Activated CD4-positive, alpha-beta T cell treated with anti-CD3 and anti-CD28 coated beads for 36 hours (primary cell): ENCODE data around the gene PLK1. TPM values are rescaled to one million over a fixed set of nuclear protein-coding genes. Genes with fewer than 3 reads are reported as not detected.

Experiments
- ATAC-seq: fragments of 200-7000 bp; cut with Tn5 transposase; one replicate; pipeline ENCODE4 v1.10.0; 2021; ENCODE audit warnings: mild to moderate bottlenecking, moderate library complexity
- CTCF ChIA-PET: fragments of 350-600 bp; sonication (Branson Sonifier 250); formaldehyde crosslinking; loops from one replicate; lab custom pipeline; 2021; ENCODE audit warnings: antibody characterized with exemption; lab: Charles Lee
- POLR2A ChIA-PET: fragments of 350-600 bp; sonication (Branson Sonifier 250); formaldehyde crosslinking; loops from one replicate; lab custom pipeline; 2021; ENCODE audit warnings: antibody characterized with exemption, inconsistent platforms; lab: Charles Lee
- DNase-seq: peaks from one replicate; pipeline ENCODE4 v3.0.0-alpha.2; 2020
- H3K27ac Mint-ChIP-seq: one replicate; pipeline ENCODE4 v1.8.0; 2021; ENCODE audit warnings: mixed read lengths
- H3K27me3 Mint-ChIP-seq: one replicate; pipeline ENCODE4 v1.8.0; 2021; ENCODE audit warnings: mixed read lengths
- H3K36me3 Mint-ChIP-seq: one replicate; pipeline ENCODE4 v1.8.0; 2021; ENCODE audit warnings: low read depth, mixed read lengths
- H3K4me1 Mint-ChIP-seq: one replicate; pipeline ENCODE4 v1.8.0; 2021; ENCODE audit warnings: mixed read lengths
- H3K4me3 Mint-ChIP-seq: one replicate; pipeline ENCODE4 v1.8.0; 2021; ENCODE audit warnings: mild to moderate bottlenecking, moderate library complexity, mixed read lengths
- H3K9me3 Mint-ChIP-seq: one replicate; pipeline ENCODE4 v1.8.0; 2021; ENCODE audit warnings: low read depth, mixed read lengths
- intact Hi-C, 2 experiments: fragments of 100-400 bp; cut with DNase I in 1 of 2; cut with micrococcal nuclease in 1 of 2; formaldehyde crosslinking; loops; one replicate each; pipeline versions ENCODE4 v1.14.2 to v1.15.1; 2022 to 2024; cut with DNase I, micrococcal nuclease
- total RNA-seq, 2 experiments: library from RNA; stranded (reverse); gene quantifications; one replicate each; pipeline ENCODE4 v1.2.3, GENCODE V29; 2021

PLK1 gene
- total RNA-seq, 2 experiments from 2014 or later = 91.4 to 120 TPM

DNA sequence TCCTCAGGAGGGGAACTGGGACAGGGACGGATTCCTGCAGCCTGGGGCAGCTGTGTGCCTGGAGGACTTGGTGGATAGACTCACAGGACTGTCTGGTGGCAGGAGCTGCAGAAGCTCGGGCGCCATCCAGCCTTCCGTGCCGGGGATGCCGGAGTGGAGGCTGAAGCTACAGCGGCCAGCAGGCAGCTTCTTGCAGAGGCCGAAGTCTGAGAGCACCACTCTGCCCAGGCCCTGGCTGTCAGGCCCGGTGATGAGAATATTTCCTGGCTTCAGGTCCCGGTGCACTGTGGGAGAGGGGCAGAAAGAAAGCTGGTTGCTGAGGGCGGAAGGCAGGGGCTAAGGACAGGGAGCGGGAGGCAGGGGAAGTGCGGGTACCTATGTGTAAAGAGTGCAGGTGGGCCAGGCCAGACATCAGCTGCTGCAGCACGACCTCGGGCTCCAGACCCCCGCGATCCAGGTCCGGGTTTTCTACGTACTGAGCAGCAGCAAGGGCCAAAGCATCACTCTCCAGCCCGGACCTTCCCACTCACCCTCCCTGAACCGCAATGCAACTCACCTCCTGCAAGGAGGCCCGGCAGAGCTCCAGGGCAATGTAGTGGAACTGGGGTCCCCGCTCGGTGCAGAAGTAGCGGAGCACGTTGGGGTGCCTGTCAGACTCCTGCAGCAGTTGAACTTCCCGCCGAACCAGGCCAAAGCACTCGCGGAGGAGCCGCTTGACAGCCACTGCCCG, 16.1 kb downstream of the PLK1 start:
- Mint-ChIP-seq H3K36me3 (peaks cover 5% of the 10 kb centered on the region), H3K4me3 (no peak overlapping the region), H3K4me1 (peaks cover 7% of the 10 kb centered on the region), H3K9me3 (no peaks in the 10 kb centered on the region), H3K27me3 (no peaks in the 10 kb centered on the region), H3K27ac (no peak overlapping the region)
- intact Hi-C loops = no loop called here
- POLR2A ChIA-PET = interaction anchor here (0.7 kb wide), 1 partner anchor 494 kb away, joined by 3 read pairs; no protein-coding TSS in a partner anchor
- ATAC-seq (peak; percentile 30), DNase-seq (peak; percentile 12)
- CTCF ChIA-PET = interaction anchor here (1.0 to 1.7 kb wide), 2 partner anchors 17 to 19 kb away, joined by 3 to 4 read pairs; no protein-coding TSS in a partner anchor

- Mint-ChIP-seq H3K9me3 (no peaks in the 10 kb centered on the region), H3K27ac (no peak overlapping the region), H3K4me1 (peaks cover 7% of the 10 kb centered on the region), H3K4me3 (no peak overlapping the region), H3K27me3 (no peaks in the 10 kb centered on the region), H3K36me3 (no peaks in the 10 kb centered on the region)
- ATAC-seq (no peak), DNase-seq (no peak)
- intact Hi-C loops = no loop called here
- CTCF ChIA-PET = no interaction called here
- POLR2A ChIA-PET = no interaction called here
Observed at GRCh38 chr16:23695756-23696155, 17.1 kb downstream of the PLK1 start.

- Mint-ChIP-seq H3K36me3 (no peaks in the 10 kb centered on the region), H3K4me3 (no peak overlapping the region), H3K9me3 (peaks cover 3% of the 10 kb centered on the region), H3K27me3 (peaks cover 3% of the 10 kb centered on the region), H3K27ac (no peak overlapping the region), H3K4me1 (peaks cover 7% of the 10 kb centered on the region)
- ChIA-PET CTCF (interaction anchor here (0.7 to 1.0 kb wide), 2 partner anchors 338 to 1151 kb away, joined by 3 to 4 read pairs; no protein-coding TSS in a partner anchor), POLR2A (no interaction called here)
- intact Hi-C loops = no loop called here
- ATAC-seq (peak; percentile 49), DNase-seq (no peak)
Observed at GRCh38 chr16:23699100-23699499, 20.4 kb downstream of the PLK1 start.

DNA sequence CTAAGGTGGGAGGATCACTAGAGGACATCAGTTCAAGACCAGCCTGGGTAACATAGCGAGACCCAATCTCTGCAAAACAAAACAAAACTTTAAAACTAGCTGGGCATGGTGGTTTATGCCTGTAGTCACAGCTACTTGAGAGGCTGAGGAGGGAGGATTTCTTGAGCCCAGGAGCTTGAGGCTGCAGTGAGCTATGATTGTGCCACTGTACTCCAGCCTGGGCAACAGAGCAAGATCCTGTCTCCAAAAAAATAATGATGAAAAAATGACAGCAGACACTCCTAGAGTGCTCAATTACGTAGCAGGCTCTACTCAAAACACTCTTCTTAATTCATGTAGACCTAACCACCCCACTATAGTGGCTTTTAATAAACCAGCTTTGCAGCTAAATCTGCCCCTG, 21.4 kb downstream of the PLK1 start:
- Mint-ChIP-seq H3K36me3 (no peaks in the 10 kb centered on the region), H3K27ac (no peak overlapping the region), H3K4me1 (no peaks in the 10 kb centered on the region), H3K9me3 (peaks cover 3% of the 10 kb centered on the region), H3K4me3 (no peak overlapping the region), H3K27me3 (peaks cover 3% of the 10 kb centered on the region)
- ChIA-PET POLR2A (no interaction called here), CTCF (interaction anchor here (0.7 to 1.0 kb wide), 2 partner anchors 337 to 1150 kb away, joined by 3 to 4 read pairs; no protein-coding TSS in a partner anchor)
- DNase-seq = no peak
- intact Hi-C loops = no loop called here
- ATAC-seq = no peak

- intact Hi-C loops = no loop called here
- ATAC-seq = no peak
Observed at GRCh38 chr16:23700509-23700908, 21.8 kb downstream of the PLK1 start.

GRCh38 chr16:23701045-23701444, 22.4 kb downstream of the PLK1 start:
- ChIA-PET CTCF (interaction anchor here (0.6 to 0.9 kb wide), 4 partner anchors 8 to 335 kb away, joined by 3 read pairs; no protein-coding TSS in a partner anchor), POLR2A (no interaction called here)
- ATAC-seq = no peak
- Mint-ChIP-seq H3K4me3 (no peak overlapping the region), H3K27ac (no peak overlapping the region), H3K27me3 (peaks cover 7% of the 10 kb centered on the region), H3K4me1 (no peaks in the 10 kb centered on the region), H3K9me3 (peaks cover 3% of the 10 kb centered on the region), H3K36me3 (no peaks in the 10 kb centered on the region)
- intact Hi-C loops = no loop called here
- DNase-seq = no peak

More at GRCh38 chr16:23700509-23700908, 21.8 kb downstream of the PLK1 start:
- H3K27me3 Mint-ChIP-seq = peaks cover 5% of the 10 kb centered on the region
- ChIA-PET CTCF (interaction anchor here (0.7 kb wide), 1 partner anchor 11 kb away, joined by 3 read pairs; no protein-coding TSS in a partner anchor), POLR2A (no interaction called here)
- H3K36me3 Mint-ChIP-seq = no peaks in the 10 kb centered on the region
- H3K4me1 Mint-ChIP-seq = no peaks in the 10 kb centered on the region
- no peak overlapping the region for H3K4me3 Mint-ChIP-seq
- H3K9me3 Mint-ChIP-seq = peaks cover 3% of the 10 kb centered on the region
- no peak overlapping the region for H3K27ac Mint-ChIP-seq
- no peak for DNase-seq

GRCh38 chr16:23702951-23703350, 24.3 kb downstream of the PLK1 start:
- H3K4me1 Mint-ChIP-seq = no peaks in the 10 kb centered on the region
- H3K4me3 Mint-ChIP-seq = no peak overlapping the region
- ChIA-PET POLR2A (no interaction called here), CTCF (no interaction called here)
- peaks cover 3% of the 10 kb centered on the region for H3K9me3 Mint-ChIP-seq
- H3K36me3 Mint-ChIP-seq = no peaks in the 10 kb centered on the region
- H3K27me3 Mint-ChIP-seq = peaks cover 7% of the 10 kb centered on the region
- ATAC-seq = no peak
- H3K27ac Mint-ChIP-seq = no peak overlapping the region
- intact Hi-C loops = no loop called here
- no peak for DNase-seq

GRCh38 chr16:23704772-23705516, 26.3 kb downstream of the PLK1 start:
- Mint-ChIP-seq H3K27me3 (peaks cover 11% of the 10 kb centered on the region), H3K27ac (no peak overlapping the region), H3K4me3 (no peak overlapping the region), H3K4me1 (no peaks in the 10 kb centered on the region), H3K9me3 (peaks cover 9% of the 10 kb centered on the region), H3K36me3 (no peaks in the 10 kb centered on the region)
- ATAC-seq (no peak), DNase-seq (no peak)
- CTCF ChIA-PET = no interaction called here
- POLR2A ChIA-PET = no interaction called here
- intact Hi-C loops = no loop called here

DNA sequence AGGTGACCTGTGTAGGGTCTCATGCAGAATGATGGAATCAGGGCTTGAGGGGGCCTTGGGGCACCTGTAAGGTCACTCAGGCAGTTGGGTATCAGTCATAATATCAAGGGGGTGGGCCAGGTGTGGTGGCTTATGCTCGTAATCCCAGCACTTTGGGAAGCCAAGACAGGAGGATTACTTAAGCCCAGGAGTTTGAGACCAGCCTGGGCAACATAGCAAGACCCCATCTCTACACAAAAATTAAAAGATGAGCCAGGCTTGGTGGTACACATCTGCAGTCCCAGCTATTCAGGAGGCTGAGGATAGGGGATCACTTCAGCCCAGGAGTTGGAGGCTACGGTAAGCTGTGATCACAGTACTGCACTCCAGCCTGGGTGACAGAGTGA, 26.8 kb downstream of the PLK1 start:
- ATAC-seq (no peak), DNase-seq (no peak)
- no peak overlapping the region for H3K27ac Mint-ChIP-seq
- peaks cover 15% of the 10 kb centered on the region for H3K27me3 Mint-ChIP-seq
- ChIA-PET CTCF (interaction anchor here (0.7 kb wide), 1 partner anchor 21 kb away, joined by 3 read pairs; no protein-coding TSS in a partner anchor), POLR2A (no interaction called here)
- no peaks in the 10 kb centered on the region for H3K4me1 Mint-ChIP-seq
- peaks cover 13% of the 10 kb centered on the region for H3K9me3 Mint-ChIP-seq
- H3K4me3 Mint-ChIP-seq = no peak overlapping the region
- intact Hi-C loops = no loop called here
- no peaks in the 10 kb centered on the region for H3K36me3 Mint-ChIP-seq

DNA sequence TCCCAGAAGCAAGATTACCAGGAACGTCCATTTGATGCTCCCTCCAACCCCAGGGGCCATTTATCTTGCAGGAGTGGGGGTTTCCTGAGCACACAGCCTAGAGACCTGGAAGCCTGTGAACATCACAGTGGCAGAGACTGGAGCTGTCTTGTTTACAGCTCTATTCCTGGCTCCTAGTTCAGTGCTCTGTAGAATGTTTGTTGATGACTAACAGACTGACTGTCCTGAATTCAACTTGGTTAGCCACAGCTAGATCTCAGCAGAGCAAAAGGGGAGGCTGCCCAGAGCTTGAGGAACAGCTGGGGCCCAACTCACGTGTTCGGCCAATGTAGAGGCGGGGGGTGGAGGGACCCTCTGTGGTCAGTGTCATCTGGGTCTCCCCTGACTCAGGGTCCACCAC, 27.8 kb downstream of the PLK1 start:
- Mint-ChIP-seq H3K4me1 (no peaks in the 10 kb centered on the region), H3K4me3 (no peak overlapping the region), H3K9me3 (peaks cover 13% of the 10 kb centered on the region), H3K36me3 (no peaks in the 10 kb centered on the region), H3K27ac (no peak overlapping the region), H3K27me3 (peaks cover 15% of the 10 kb centered on the region)
- no peak for ATAC-seq
- intact Hi-C loops = no loop called here
- DNase-seq = no peak
- ChIA-PET CTCF (interaction anchor here (0.5 kb wide), 1 partner anchor 778 kb away, joined by 3 read pairs; no protein-coding TSS in a partner anchor), POLR2A (no interaction called here)

- Mint-ChIP-seq H3K27ac (no peak overlapping the region), H3K4me1 (no peaks in the 10 kb centered on the region), H3K27me3 (peaks cover 26% of the 10 kb centered on the region), H3K36me3 (no peaks in the 10 kb centered on the region), H3K9me3 (peaks cover 10% of the 10 kb centered on the region), H3K4me3 (no peak overlapping the region)
- ChIA-PET CTCF (no interaction called here), POLR2A (no interaction called here)
- DNase-seq = no peak
- intact Hi-C loops = no loop called here
- no peak for ATAC-seq
Observed at GRCh38 chr16:23709536-23709935, 30.8 kb downstream of the PLK1 start.
